Lung (tissue), 12 donors: Measurements from ENCODE around the gene NRDC. TPM values are rescaled to one million over a fixed set of nuclear protein-coding genes. Genes with fewer than 3 reads are reported as not detected.

Source experiments
- ATAC-seq: fragments of 200-7000 bp; cut with Tn5 transposase; one replicate; pipeline ENCODE4 v1.9.1; 2020; ENCODE audit warnings: moderate number of reproducible peaks; ENCODE audit not compliant: insufficient read depth, low FRiP score
- DNase-seq, 3 donors: peaks; one replicate each; pipeline ENCODE4 v3.0.0-alpha.2; 2013 to 2017
- H3K27ac ChIP-seq, 2 donors: one replicate each; pipeline ENCODE4 v1.5.1; 2013; ENCODE audit warnings: mild to moderate bottlenecking in 2 of 2, moderate library complexity in 2 of 2, control low read depth in 1 of 2, inconsistent platforms in 1 of 2, low read depth in 1 of 2, low read length in 1 of 2
- H3K27me3 ChIP-seq, 3 donors: one replicate each; pipeline ENCODE4 v1.5.1; 2013; ENCODE audit warnings: low read length in 2 of 3; ENCODE audit not compliant: control insufficient read depth in 3 of 3, insufficient read depth in 3 of 3
- H3K36me3 ChIP-seq, 4 donors: one replicate each; pipeline ENCODE4 v1.5.1; 2013; ENCODE audit warnings: low read length in 4 of 4, mild to moderate bottlenecking in 1 of 4, moderate library complexity in 1 of 4; ENCODE audit not compliant: control insufficient read depth in 4 of 4, insufficient read depth in 4 of 4
- H3K4me1 ChIP-seq, 5 donors: one replicate each; pipeline ENCODE4 v1.5.1; 2013; ENCODE audit warnings: low read length in 5 of 5, mild to moderate bottlenecking in 2 of 5, moderate library complexity in 1 of 5; ENCODE audit not compliant: control insufficient read depth in 5 of 5, insufficient read depth in 5 of 5
- H3K4me3 ChIP-seq: one replicate; pipeline ENCODE4 v1.5.1; 2013; ENCODE audit warnings: mild to moderate bottlenecking, control low read depth, moderate library complexity
- H3K9ac ChIP-seq, 2 donors: one replicate each; pipeline ENCODE4 v1.5.1; 2013; ENCODE audit warnings: low read length in 2 of 2, control low read depth in 1 of 2; ENCODE audit not compliant: insufficient read depth in 1 of 2
- H3K9me3 ChIP-seq, 4 donors: one replicate each; pipeline ENCODE4 v1.5.1; 2013; ENCODE audit warnings: low read length in 3 of 4, mild to moderate bottlenecking in 1 of 4, moderate library complexity in 1 of 4; ENCODE audit not compliant: control insufficient read depth in 4 of 4, insufficient read depth in 3 of 4
- CTCF ChIP-seq: IDR thresholded peaks from 2 replicates; pipeline ENCODE4 v1.5.1; 2012; ENCODE audit warnings: mild to moderate bottlenecking; ENCODE audit errors: control extremely low read depth, extremely low read depth
- WGBS, 2 donors: extraction: QIAGEN DNeasy Blood & Tissue Kit; methylation state at CpG; one replicate each; pipeline ENCODE4 v1.1.7; 2013; 5-methylcytosine and 5-hydroxymethylcytosine counted together
- polyA plus RNA-seq, 2 donors: library from polyadenylated mRNA; stranded (reverse); fragments of 200-250 nt; gene quantifications; one replicate each; pipeline ENCODE4 v1.2.1, GENCODE V29; 2013
- total RNA-seq, 2 donors: library from RNA; depleted of rRNA in 1 of 2; stranded (reverse); fragments of >200 nt in 1 of 2; gene quantifications; one replicate each; pipeline ENCODE4 v1.2.1, GENCODE V29; 2014 to 2021
- donor health status: control.
- donor health status: control.
- donor health status: Bipolar disorder and iron deficiency.
- donor health status: healthy.
- donor health status: DM: yes; HTN: yes; CAD: no.

Gene NRDC
- total and polyA plus RNA-seq, 4 donors: 96.2 to 128 (median 105) TPM

GRCh38 chr1:51799372-51799771 lies 79.2 kb downstream of the NRDC start:
- ATAC-seq: no peak
- WGBS, 2 donors: 90 to 95% methylated on average over 2 of the region's 2 CpGs

GRCh38 chr1:51794868-51795267 lies 83.7 kb downstream of the NRDC start:
- no peak for TF ChIP-seq CTCF
- DNase-seq (no peak), ATAC-seq (no peak)
- no peaks in the 10 kb centered on the region for H3K27me3 ChIP-seq
- H3K4me3 ChIP-seq: no peak overlapping the region
- H3K9me3 ChIP-seq: peaks cover 0 to 3% (median 0%) of the 10 kb centered on the region in 4 donors
- H3K9ac ChIP-seq: no peak overlapping the region
- H3K27ac ChIP-seq: no peak overlapping the region
- H3K4me1 ChIP-seq: no peaks in the 10 kb centered on the region
- peaks cover 38 to 56% (median 46%) of the 10 kb centered on the region in 4 donors for H3K36me3 ChIP-seq

More at GRCh38 chr1:51799372-51799771, 79.2 kb downstream of the NRDC start:
- Histone ChIP-seq H3K27me3 (no peaks in the 10 kb centered on the region), H3K27ac (no peak overlapping the region), H3K4me3 (no peak overlapping the region), H3K36me3 (peaks cover 19 to 48% (median 26%) of the 10 kb centered on the region in 4 donors), H3K9ac (no peak overlapping the region), H3K4me1 (no peaks in the 10 kb centered on the region), H3K9me3 (no peaks in the 10 kb centered on the region)
- no peak for TF ChIP-seq CTCF
- DNase-seq: no peak

- 99 to 100% methylated on average over 2 of the region's 2 CpGs for WGBS, 2 donors
- Histone ChIP-seq H3K27ac (no peak overlapping the region), H3K36me3 (peaks cover 36 to 55% (median 45%) of the 10 kb centered on the region in 4 donors), H3K4me1 (no peaks in the 10 kb centered on the region), H3K9me3 (peaks cover 0 to 3% (median 0%) of the 10 kb centered on the region in 4 donors), H3K4me3 (no peak overlapping the region), H3K9ac (no peak overlapping the region), H3K27me3 (no peaks in the 10 kb centered on the region)
- DNase-seq (no peak), ATAC-seq (no peak)
- TF ChIP-seq CTCF: no peak
Observed at GRCh38 chr1:51794260-51794659, 84.3 kb downstream of the NRDC start.

- no peak for TF ChIP-seq CTCF
- no peaks in the 10 kb centered on the region for H3K4me1 ChIP-seq
- DNase-seq: peak in 1 of 3 donors; percentile 12
- no peak for ATAC-seq
- no peaks in the 10 kb centered on the region for H3K27me3 ChIP-seq
- peaks cover 36 to 56% (median 42%) of the 10 kb centered on the region in 4 donors for H3K36me3 ChIP-seq
- H3K27ac ChIP-seq: no peak overlapping the region
- no peak overlapping the region for H3K9ac ChIP-seq
- H3K9me3 ChIP-seq: peaks cover 0 to 3% (median 0%) of the 10 kb centered on the region in 4 donors
- no peak overlapping the region for H3K4me3 ChIP-seq
- WGBS, 2 donors: 91 to 94% methylated on average over 1 of the region's 1 CpG
Observed at GRCh38 chr1:51792864-51793263, 85.7 kb downstream of the NRDC start.
